K562 (cell line): ENCODE measurements around the gene CLDN14. TPM values are rescaled to one million over a fixed set of nuclear protein-coding genes. Genes with fewer than 3 reads are reported as not detected.

ENCODE experiments used
- ATAC-seq: fragments of 200-7000 bp; cut with Tn5 transposase; 3 replicates; pipeline ENCODE4 v1.9.1; 2020; ENCODE audit warnings: moderate library complexity
- BruUV-seq: library from RNA; stranded (reverse); fragments of 400-500 nt; replicated peaks from 2 replicates; lab custom pipeline; 2021; lab: Mats Ljungman, UMichigan
- CTCF ChIA-PET: fragments of 300-600 bp; formaldehyde crosslinking; extraction: SDS; loops from one replicate; lab custom pipeline; 2021; ENCODE audit warnings: low intra/inter-chr PET ratio; lab: Yijun Ruan, JAX
- POLR2A ChIA-PET: fragments of 300-600, 350-650 bp; sonication (Branson Sonifier 250); formaldehyde crosslinking; extraction: SDS; loops from one replicate; lab custom pipeline; 2021; ENCODE audit warnings: antibody characterized with exemption, inconsistent platforms; lab: Yijun Ruan, JAX
- DNase-seq, 4 experiments: peaks; one replicate each; pipeline versions ENCODE4 v3.0.0 to v3.0.0-alpha.2; 2011 to 2018; ENCODE audit warnings: low spot score in 3 of 4, mixed read lengths in 3 of 4; ENCODE audit errors: extremely low read depth in 1 of 4
- FAIRE-seq: peaks from 2 replicates; lab custom pipeline; 2011; peaks lifted over from hg19 to GRCh38; lab: Jason Lieb, UNC
- H2AFZ ChIP-seq: 2 replicates; pipeline ENCODE4 v1.6.0; 2011; ENCODE audit warnings: low read depth, low read length, control low read depth, inconsistent platforms
- H3K27ac ChIP-seq: fragments of 200-600 bp; 3 replicates; pipeline ENCODE4 v1.8.0; 2011; ENCODE audit warnings: low read depth, mild to moderate bottlenecking, control low read depth, inconsistent platforms, low read length, moderate library complexity, mixed read lengths; ENCODE audit errors: extremely low read depth
- H3K27me3 ChIP-seq, 2 experiments: fragments of 300-600 bp in 1 of 2; 2 replicates in 1 of 2; 3 replicates in 1 of 2; pipeline versions ENCODE4 v1.6.0 to v1.8.0; 2011; ENCODE audit warnings: inconsistent platforms in 2 of 2, low read length in 2 of 2, mild to moderate bottlenecking in 1 of 2, mixed read lengths in 1 of 2, moderate library complexity in 1 of 2; ENCODE audit not compliant: control insufficient read depth in 2 of 2, insufficient read depth in 2 of 2
- H3K36me3 ChIP-seq: fragments of 300-600 bp; 3 replicates; pipeline ENCODE4 v1.8.0; 2011; ENCODE audit warnings: mild to moderate bottlenecking, low read length, inconsistent platforms; ENCODE audit not compliant: control insufficient read depth, insufficient read depth
- H3K4me1 ChIP-seq, 2 experiments: fragments of 200-600 bp in 1 of 2; replicated peaks in 1 of 2; 2 replicates in 1 of 2; 3 replicates in 1 of 2; pipeline versions ENCODE4 v1.5.1 to v1.8.0; 2011; ENCODE audit warnings: inconsistent platforms in 2 of 2, low read length in 2 of 2, mild to moderate bottlenecking in 1 of 2, mixed read lengths in 1 of 2, moderate library complexity in 1 of 2; ENCODE audit not compliant: control insufficient read depth in 2 of 2, insufficient read depth in 2 of 2
- H3K4me2 ChIP-seq: 2 replicates; pipeline ENCODE4 v1.6.1; 2011; ENCODE audit warnings: low read length, control low read depth, inconsistent platforms, mixed read lengths; ENCODE audit not compliant: insufficient read depth
- H3K4me3 ChIP-seq: fragments of 200-600 bp; sonication (generic), shearing (Covaris generic); 2 replicates; pipeline ENCODE4 v1.5.1; 2016; ENCODE audit warnings: control low read depth, inconsistent platforms
- H3K79me2 ChIP-seq: fragments of 200-600 bp; 3 replicates; pipeline ENCODE4 v1.8.0; 2011; ENCODE audit warnings: low read length, inconsistent platforms; ENCODE audit not compliant: control insufficient read depth, insufficient read depth
- H3K9ac ChIP-seq, 2 experiments: 2 replicates each; pipeline versions ENCODE4 v1.6.0 to v1.6.1; 2011; ENCODE audit warnings: low read depth in 2 of 2, low read length in 2 of 2, control low read depth in 1 of 2, inconsistent platforms in 1 of 2, mild to moderate bottlenecking in 1 of 2, mixed read lengths in 1 of 2; ENCODE audit not compliant: insufficient read depth in 1 of 2
- H3K9me1 ChIP-seq: one replicate; pipeline ENCODE4 v1.6.0; 2011; ENCODE audit warnings: inconsistent platforms, mild to moderate bottlenecking, low read length, moderate library complexity; ENCODE audit not compliant: control insufficient read depth, insufficient read depth
- H3K9me3 ChIP-seq: replicated peaks from 2 replicates; pipeline ENCODE4 v1.5.1; 2011; ENCODE audit warnings: low read depth, low read length, inconsistent platforms; ENCODE audit not compliant: control insufficient read depth, insufficient read depth
- H4K20me1 ChIP-seq: replicated peaks from 2 replicates; pipeline ENCODE4 v1.6.1; 2011; ENCODE audit warnings: low read length, inconsistent platforms, mixed read lengths; ENCODE audit not compliant: control insufficient read depth, insufficient read depth
- ARID1B ChIP-seq: fragments of 450-650 bp; IDR thresholded peaks from 2 replicates; pipeline ENCODE4 v1.6.1; 2016; ENCODE audit warnings: antibody characterized with exemption, mild to moderate bottlenecking, inconsistent platforms
- ARID2 ChIP-seq: fragments of 450-650 bp; IDR thresholded peaks from 2 replicates; pipeline ENCODE4 v1.6.1; 2017; ENCODE audit warnings: antibody characterized with exemption, mild to moderate bottlenecking
- ETS1 ChIP-seq: conservative IDR thresholded peaks from 2 replicates; pipeline ENCODE4 v1.6.1; 2011; ENCODE audit warnings: low read depth, mild to moderate bottlenecking, low read length; ENCODE audit not compliant: control insufficient read depth
- RB1 ChIP-seq: fragments of 450-650 bp; IDR thresholded peaks from 2 replicates; pipeline ENCODE4 v1.6.1; 2017; ENCODE audit warnings: low read depth, mild to moderate bottlenecking
- RBBP5 ChIP-seq: fragments of 200-600 bp; sonication (generic); IDR thresholded peaks from 2 replicates; pipeline ENCODE4 v1.6.1; 2012; ENCODE audit warnings: borderline replicate concordance, mild to moderate bottlenecking, low read length, control low read depth, inconsistent platforms; ENCODE audit not compliant: insufficient read depth, poor library complexity, severe bottlenecking
- RBFOX2 ChIP-seq: fragments of 200-400 bp; formaldehyde crosslinking; IDR thresholded peaks from 2 replicates; pipeline ENCODE4 v1.6.1; 2017; ENCODE audit warnings: low read depth, mild to moderate bottlenecking, low read length, moderate library complexity
- ZFPM2 ChIP-seq: fragments of 250-450 bp; sonication (Bioruptor Pico); IDR thresholded peaks from 2 replicates; pipeline ENCODE4 v1.5.1; 2022; ENCODE audit warnings: mild to moderate bottlenecking
- ZMIZ1 ChIP-seq, 2 experiments: fragments of 150-350 bp in 1 of 2; IDR thresholded peaks; 2 replicates each; pipeline ENCODE4 v1.6.1; 2012 to 2016; ENCODE audit warnings: low read depth in 2 of 2, low read length in 2 of 2, mild to moderate bottlenecking in 1 of 2, moderate library complexity in 1 of 2
- WGBS: fragments of 100-300 bp; shearing (Covaris generic); methylation state at CpG from one replicate; pipeline ENCODE4 v1.1.6; 2016; ENCODE audit warnings: low coverage, mixed read lengths; ENCODE audit not compliant: insufficient coverage; ENCODE audit errors: missing lambda C conversion rate; 5-methylcytosine and 5-hydroxymethylcytosine counted together
- in situ Hi-C: fragments of 300-500 bp; cut with MboI; formaldehyde crosslinking; loops from 4 replicates; pipeline ENCODE4 v1.15.0; 2018; ENCODE audit warnings: inconsistent platforms, mixed read lengths
- intact Hi-C: fragments of 100-400 bp; cut with micrococcal nuclease; formaldehyde crosslinking; loops from 2 replicates; pipeline ENCODE4 v1.14.2; 2022
- polyA plus RNA-seq, 8 experiments: library from polyadenylated mRNA; depleted of rRNA in 4 of 8; stranded (reverse) in 5 of 8; unstranded in 3 of 8; fragments of >200 nt; fragmentation: Nextera tagmentation in 2 of 8; fragmentation: Illumina TruSeq in 1 of 8; extraction: Ambion mirVana in 2 of 8; extraction: Trizol in 1 of 8; gene quantifications; 2 replicates each; pipeline versions ENCODE4 v1.2.1 to v1.2.3, GENCODE V29; 2011 to 2014; ENCODE audit warnings: inconsistent platforms in 1 of 8, missing spikeins in 1 of 8
- total RNA-seq, 7 experiments: library from RNA; depleted of rRNA in 6 of 7; stranded (reverse); fragments of >200 nt in 6 of 7; fragmentation: Illumina TruSeq in 2 of 7; extraction: Trizol in 2 of 7; gene quantifications; 2 replicates each; pipeline versions ENCODE4 v1.2.1 to v1.2.3, GENCODE V29; 2011 to 2021; ENCODE audit warnings: low replicate concordance in 1 of 7
- TF ChIP-seq, protein P1 (sequence below), 3 experiments: fragments of 200-800 bp in 1 of 3; sonication (Bioruptor generic) in 1 of 3; sonication (generic) in 1 of 3; formaldehyde crosslinking in 1 of 3; IDR thresholded peaks; 2 replicates each; pipeline versions ENCODE4 v1.6.1 to v1.8.0; 2016 to 2022; ENCODE audit warnings: mild to moderate bottlenecking in 2 of 3, missing compliant biosample characterization in 2 of 3, missing genetic modification characterization in 2 of 3, missing genetic modification reagents in 1 of 3
- TF ChIP-seq, protein P2 (sequence below): sonication (generic); formaldehyde crosslinking; IDR thresholded peaks from 2 replicates; pipeline ENCODE4 v1.5.0; 2020; ENCODE audit warnings: missing genetic modification reagents

The CLDN14 gene
- total and polyA plus RNA-seq, 9 of the 15 experiments (the other 6 are each of a cell fraction or from before 2014, with no cell fraction given): not detected

DNA sequence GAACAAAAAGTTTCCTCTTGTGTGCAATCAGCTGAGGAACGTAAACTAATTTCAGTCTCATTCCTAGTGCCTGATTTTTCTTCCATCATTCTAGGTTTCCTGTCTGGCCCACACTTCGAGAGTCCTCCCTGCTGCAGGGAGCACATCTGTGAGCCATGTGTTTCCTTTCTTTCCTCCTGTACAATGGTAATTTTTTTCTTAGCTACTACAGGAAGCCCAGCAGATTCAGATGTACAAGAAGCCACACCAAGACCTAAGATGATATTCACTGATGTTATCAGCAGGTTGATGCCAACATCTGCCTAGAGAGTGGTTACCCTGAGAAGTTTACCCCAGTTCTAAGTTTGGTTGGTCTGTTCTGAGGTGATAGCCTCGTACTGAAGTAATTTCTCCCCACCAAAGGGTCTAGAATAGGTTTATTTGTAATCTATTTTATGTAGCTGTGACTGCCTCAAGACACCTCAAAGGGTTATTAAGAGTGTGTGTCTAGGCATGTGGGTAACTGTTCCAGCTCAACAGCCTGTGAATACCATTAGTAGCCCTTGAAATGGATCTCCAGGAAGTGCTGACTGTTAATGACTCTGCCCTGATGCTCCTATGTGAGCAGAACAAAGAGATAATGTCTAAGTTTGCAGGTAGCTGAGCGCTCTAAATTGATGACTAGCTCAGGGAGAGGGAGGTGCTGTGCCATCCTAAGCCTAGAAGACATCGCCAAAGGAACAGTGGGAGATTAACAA, 31.7 kb upstream of the CLDN14 start (continued):
- TF ChIP-seq RBBP5: no peak
- no peak for TF ChIP-seq ARID2
- TF ChIP-seq ARID1B: no peak
- no peak for TF ChIP-seq RB1

- no peaks in the 10 kb centered on the region for H3K9me1 ChIP-seq
- no TSS peak for BruUV-seq
- FAIRE-seq (no peak), ATAC-seq (no peak), DNase-seq (no peak)
- CTCF ChIA-PET: no interaction called here
- in situ Hi-C loops (no loop called here), intact Hi-C loops (no loop called here)
- no peak overlapping the region for H3K9ac ChIP-seq
- POLR2A ChIA-PET: interaction anchor here (1.2 kb wide), 1 partner anchor 81 kb away, joined by 3 read pairs; no protein-coding TSS in a partner anchor
- H3K27ac ChIP-seq: no peak overlapping the region
- no peaks in the 10 kb centered on the region for H3K4me1 ChIP-seq
- H3K36me3 ChIP-seq: no peaks in the 10 kb centered on the region
- H3K4me2 ChIP-seq: no peak overlapping the region
- under 1% methylated on average over 6 of the region's 6 CpGs for WGBS
- no peaks in the 10 kb centered on the region for H4K20me1 ChIP-seq
- no peak overlapping the region for H2AFZ ChIP-seq
- H3K27me3 ChIP-seq: peaks cover 23 to 31% of the 10 kb centered on the region in 2 experiments
- no peaks in the 10 kb centered on the region for H3K9me3 ChIP-seq
- no peak overlapping the region for H3K4me3 ChIP-seq
- no peaks in the 10 kb centered on the region for H3K79me2 ChIP-seq
- TF ChIP-seq, protein P1, sequence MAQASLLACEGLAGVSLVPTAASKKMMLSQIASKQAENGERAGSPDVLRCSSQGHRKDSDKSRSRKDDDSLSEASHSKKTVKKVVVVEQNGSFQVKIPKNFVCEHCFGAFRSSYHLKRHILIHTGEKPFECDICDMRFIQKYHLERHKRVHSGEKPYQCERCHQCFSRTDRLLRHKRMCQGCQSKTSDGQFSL (CRISPR knock-in tag; IDR thresholded peaks at IDR 0.05): no peak
- TF ChIP-seq, protein P1 (tag; IDR thresholded peaks at IDR 0.05): no peak
- TF ChIP-seq ETS1 (no peak), RBBP5 (no peak), ZMIZ1 (IDR thresholded peaks at IDR 0.05; ENCODE audit: low read depth in 2 of 2, low read length in 2 of 2) (no peak), ZFPM2 (CRISPR knock-in tag) (no peak), RBFOX2 (no peak)
- TF ChIP-seq, protein P2, sequence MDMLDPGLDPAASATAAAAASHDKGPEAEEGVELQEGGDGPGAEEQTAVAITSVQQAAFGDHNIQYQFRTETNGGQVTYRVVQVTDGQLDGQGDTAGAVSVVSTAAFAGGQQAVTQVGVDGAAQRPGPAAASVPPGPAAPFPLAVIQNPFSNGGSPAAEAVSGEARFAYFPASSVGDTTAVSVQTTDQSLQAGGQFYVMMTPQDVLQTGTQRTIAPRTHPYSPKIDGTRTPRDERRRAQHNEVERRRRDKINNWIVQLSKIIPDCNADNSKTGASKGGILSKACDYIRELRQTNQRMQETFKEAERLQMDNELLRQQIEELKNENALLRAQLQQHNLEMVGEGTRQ (CRISPR knock-in tag): no peak
Observed at GRCh38 chr21:36510911-36511310, 31.0 kb upstream of the CLDN14 start.
